GM23248 (cell line): ENCODE results near the gene TJAP1. TPM values are rescaled to one million over a fixed set of nuclear protein-coding genes. Genes with fewer than 3 reads are reported as not detected.

Source experiments
- DNase-seq: peaks from one replicate; pipeline ENCODE4 v3.0.0-alpha.2; 2015
- H2AFZ ChIP-seq: fragments of 200-600 bp; sonication (generic); 2 replicates; pipeline ENCODE4 v1.6.1; 2016; ENCODE audit warnings: antibody characterized with exemption
- H3F3A ChIP-seq: fragments of 200-600 bp; sonication (generic); 2 replicates; pipeline ENCODE4 v1.6.1; 2016; ENCODE audit warnings: mild to moderate bottlenecking, antibody characterized with exemption, mixed run types; ENCODE audit not compliant: insufficient read depth
- H3K27ac ChIP-seq: fragments of 200-600 bp; sonication (generic); 2 replicates; pipeline ENCODE4 v1.5.1; 2016; ENCODE audit warnings: mild to moderate bottlenecking
- H3K27me3 ChIP-seq: fragments of 200-600 bp; sonication (generic); replicated peaks from 2 replicates; pipeline ENCODE4 v1.6.1; 2016; ENCODE audit warnings: mild to moderate bottlenecking; ENCODE audit not compliant: insufficient read depth
- H3K36me3 ChIP-seq: fragments of 200-600 bp; sonication (generic); 2 replicates; pipeline ENCODE4 v1.6.1; 2016; ENCODE audit warnings: low read depth, mild to moderate bottlenecking
- H3K4me1 ChIP-seq: fragments of 200-600 bp; sonication (generic); 2 replicates; pipeline ENCODE4 v1.6.1; 2016; ENCODE audit warnings: mild to moderate bottlenecking; ENCODE audit not compliant: insufficient read depth
- H3K4me2 ChIP-seq: fragments of 200-600 bp; sonication (generic); one replicate; pipeline ENCODE4 v1.6.1; 2016; ENCODE audit warnings: mild to moderate bottlenecking; ENCODE audit not compliant: unreplicated experiment
- H3K4me3 ChIP-seq: fragments of 200-600 bp; sonication (generic); 2 replicates; pipeline ENCODE4 v1.5.1; 2016; ENCODE audit warnings: mild to moderate bottlenecking
- H3K79me2 ChIP-seq: fragments of 200-600 bp; sonication (generic); 2 replicates; pipeline ENCODE4 v1.6.1; 2016; ENCODE audit warnings: mild to moderate bottlenecking; ENCODE audit not compliant: insufficient read depth
- H3K9ac ChIP-seq: fragments of 200-600 bp; sonication (generic); 2 replicates; pipeline ENCODE4 v1.6.1; 2016; ENCODE audit warnings: mild to moderate bottlenecking
- H3K9me2 ChIP-seq: fragments of 200-600 bp; sonication (generic); 2 replicates; pipeline ENCODE4 v1.6.1; 2016; ENCODE audit warnings: mixed run types, mild to moderate bottlenecking, moderate library complexity; ENCODE audit not compliant: insufficient read depth
- H3K9me3 ChIP-seq: fragments of 200-600 bp; sonication (generic); one replicate; pipeline ENCODE4 v1.6.1; 2017; ENCODE audit warnings: low read depth
- H4K20me1 ChIP-seq: fragments of 200-600 bp; sonication (generic); 2 replicates; pipeline ENCODE4 v1.6.0; 2016; ENCODE audit not compliant: insufficient read depth
- EZH2 ChIP-seq: fragments of 200-600 bp; sonication (generic); IDR thresholded peaks from 2 replicates; pipeline ENCODE4 v1.6.1; 2018; ENCODE audit warnings: antibody characterized with exemption, mild to moderate bottlenecking; ENCODE audit not compliant: insufficient read depth, poor library complexity, severe bottlenecking
- EZH2phosphoT487 ChIP-seq: fragments of 200-600 bp; sonication (generic); IDR thresholded peaks from 2 replicates; pipeline ENCODE4 v1.6.1; 2018; ENCODE audit warnings: antibody characterized with exemption, moderate library complexity, mild to moderate bottlenecking, low read depth; ENCODE audit not compliant: insufficient read depth
- WGBS, 2 experiments: methylation state at CpG; one replicate each; pipeline ENCODE4 v1.1.6; 2015 to 2017; ENCODE audit warnings: low lambda C conversion rate in 2 of 2, low coverage in 1 of 2; ENCODE audit errors: missing lambda C conversion rate in 2 of 2; 5-methylcytosine and 5-hydroxymethylcytosine counted together
- in situ Hi-C: fragments of 300-500 bp; cut with MboI; formaldehyde crosslinking; loops from 2 replicates; pipeline ENCODE4 v1.15.0; 2020
- polyA plus RNA-seq: library from polyadenylated mRNA; unstranded; fragments of >200 nt; fragmentation: Nextera tagmentation; extraction: Ambion mirVana; gene quantifications from 2 replicates; pipeline ENCODE4 v1.2.1, GENCODE V29; 2016
- total RNA-seq: library from RNA; depleted of rRNA; stranded (reverse); fragments of >200 nt; shearing (Covaris generic); gene quantifications from 2 replicates; pipeline ENCODE4 v1.2.3, GENCODE V29; 2014

TJAP1 gene
- total and polyA plus RNA-seq, 2 experiments from 2014 or later = 16.0 to 32.9 TPM

- H3K9me2 ChIP-seq = no peaks in the 10 kb centered on the region
- 0 to 1% methylated on average over 10 of the region's 10 CpGs for WGBS, 2 experiments
- H3K9me3 ChIP-seq = no peaks in the 10 kb centered on the region
- peaks cover 74% of the 10 kb centered on the region for H3K79me2 ChIP-seq
- peak overlapping the region; percentile 95 for H3K9ac ChIP-seq
- peaks cover 21% of the 10 kb centered on the region for H3K4me1 ChIP-seq
- peak overlapping the region; percentile 91 for H2AFZ ChIP-seq
- peak overlapping the region; percentile 99 for H3K4me3 ChIP-seq
- H3K27me3 ChIP-seq = no peaks in the 10 kb centered on the region
- peaks cover 36% of the 10 kb centered on the region for H3K36me3 ChIP-seq
- DNase-seq = peak; percentile 36
- H3F3A ChIP-seq = peaks cover 27% of the 10 kb centered on the region
- TF ChIP-seq EZH2phosphoT487 (no peak), EZH2 (no peak)
- in situ Hi-C loops = no loop called here
- peak overlapping the region; percentile 53 for H3K27ac ChIP-seq
- H4K20me1 ChIP-seq = no peaks in the 10 kb centered on the region
- H3K4me2 ChIP-seq = peak overlapping the region; percentile 99
These were observed 40.4 kb downstream of the TJAP1 start for GRCh38 chr6:43517505-43518357.

DNA sequence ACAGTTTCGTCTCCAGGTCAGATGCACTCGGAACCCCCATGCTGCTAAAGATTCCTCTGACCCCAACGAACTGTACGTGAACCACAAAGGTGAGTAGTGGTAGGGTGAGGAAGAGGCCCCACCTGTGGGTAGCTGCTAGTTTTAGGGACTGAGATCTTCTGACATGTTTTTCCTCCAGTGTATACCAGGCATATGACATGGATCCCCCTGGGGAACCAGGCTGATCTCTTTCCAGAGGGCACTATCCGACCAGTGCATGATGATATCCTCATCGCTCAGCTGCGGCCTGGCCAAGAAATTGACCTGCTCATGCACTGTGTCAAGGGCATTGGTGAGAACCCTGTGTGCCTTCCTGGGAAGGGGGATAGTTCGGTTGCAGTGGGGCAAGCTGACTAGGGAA, 42.7 kb downstream of the TJAP1 start:
- H3K27me3 ChIP-seq = no peaks in the 10 kb centered on the region
- H3F3A ChIP-seq = peaks cover 31% of the 10 kb centered on the region
- no peak for DNase-seq
- H3K4me3 ChIP-seq = no peak overlapping the region
- no peak overlapping the region for H3K27ac ChIP-seq
- no peak overlapping the region for H2AFZ ChIP-seq
- no peaks in the 10 kb centered on the region for H3K9me2 ChIP-seq
- H4K20me1 ChIP-seq = no peaks in the 10 kb centered on the region
- in situ Hi-C loops = no loop called here
- H3K4me2 ChIP-seq = no peak overlapping the region
- H3K9me3 ChIP-seq = no peaks in the 10 kb centered on the region
- 88 to 89% methylated on average over 8 of the region's 8 CpGs for WGBS, 2 experiments
- peaks cover 56% of the 10 kb centered on the region for H3K36me3 ChIP-seq
- H3K9ac ChIP-seq = no peak overlapping the region
- H3K79me2 ChIP-seq = peaks cover 51% of the 10 kb centered on the region
- TF ChIP-seq EZH2 = no peak
- no peak for TF ChIP-seq EZH2phosphoT487
- peaks cover 19% of the 10 kb centered on the region for H3K4me1 ChIP-seq

- Histone ChIP-seq H3K27me3 (no peaks in the 10 kb centered on the region), H3K36me3 (peaks cover 72% of the 10 kb centered on the region), H3K4me1 (peaks cover 11% of the 10 kb centered on the region), H3K79me2 (peaks cover 35% of the 10 kb centered on the region), H3K9me3 (no peaks in the 10 kb centered on the region), H3K9me2 (no peaks in the 10 kb centered on the region), H4K20me1 (no peaks in the 10 kb centered on the region), H3K4me2 (no peak overlapping the region), H3K9ac (no peak overlapping the region), H3K27ac (no peak overlapping the region), H3F3A (peaks cover 37% of the 10 kb centered on the region), H3K4me3 (no peak overlapping the region), H2AFZ (no peak overlapping the region)
- in situ Hi-C loops = no loop called here
- no peak for DNase-seq
- WGBS, 2 experiments = 94 to 97% methylated on average over 2 of the region's 2 CpGs
- TF ChIP-seq EZH2phosphoT487 (no peak), EZH2 (no peak)
These were observed 44.5 kb downstream of the TJAP1 start for GRCh38 chr6:43521836-43522235.

DNA sequence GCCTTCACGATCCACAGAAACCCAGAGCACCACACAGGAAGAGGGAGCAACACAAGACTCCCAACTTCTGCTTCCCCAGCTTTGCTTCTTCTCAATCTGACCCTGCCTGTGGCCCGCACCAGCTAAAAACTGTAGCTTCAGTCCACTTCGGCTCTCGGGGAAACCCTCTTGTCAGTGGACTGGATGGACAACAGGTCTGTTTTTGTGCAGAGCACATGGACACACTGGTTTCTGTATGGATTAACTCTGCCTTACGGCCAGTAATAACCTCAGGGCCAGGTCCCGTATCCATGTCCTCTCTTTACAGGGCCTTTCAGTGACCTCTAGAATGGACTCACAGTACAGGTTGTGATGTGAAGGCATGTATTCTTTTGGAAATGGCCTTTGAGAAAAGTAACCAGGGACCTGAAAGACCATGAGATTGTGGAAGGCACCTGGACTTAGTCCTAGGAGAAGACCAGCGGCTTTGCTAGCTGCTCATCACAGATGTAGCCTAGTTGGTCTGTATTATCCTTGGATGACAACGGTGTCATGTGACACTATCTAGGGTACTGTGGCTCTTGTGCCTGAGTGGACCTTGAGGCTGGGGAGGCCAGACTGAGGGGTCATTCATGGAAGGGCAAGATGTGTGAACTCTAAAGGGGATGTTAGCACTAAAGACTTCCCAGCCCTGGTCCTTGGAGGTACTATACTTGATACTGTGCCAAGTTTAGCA, 45.3 kb downstream of the TJAP1 start:
- WGBS, 2 experiments = 87 to 90% methylated on average over 8 of the region's 8 CpGs
- Histone ChIP-seq H3K27ac (no peak overlapping the region), H3K4me2 (no peak overlapping the region), H4K20me1 (no peaks in the 10 kb centered on the region), H3K4me1 (peaks cover 11% of the 10 kb centered on the region), H3K79me2 (peaks cover 26% of the 10 kb centered on the region), H3F3A (peaks cover 44% of the 10 kb centered on the region), H2AFZ (no peak overlapping the region), H3K9me2 (no peaks in the 10 kb centered on the region), H3K9ac (no peak overlapping the region), H3K4me3 (no peak overlapping the region), H3K27me3 (no peaks in the 10 kb centered on the region), H3K9me3 (no peaks in the 10 kb centered on the region), H3K36me3 (peaks cover 75% of the 10 kb centered on the region)
- TF ChIP-seq EZH2 = no peak
- no peak for TF ChIP-seq EZH2phosphoT487
- in situ Hi-C loops = no loop called here
- no peak for DNase-seq
